ENCODE results near the gene DCC. TPM values are rescaled to one million over a fixed set of nuclear protein-coding genes. Genes with fewer than 3 reads are reported as not detected.

Gene DCC
- total RNA-seq, 1 donor from 2014 or later = not detected

- no peak for DNase-seq (ENCODE audit: low read depth)
These were observed 473.8 kb downstream of the DCC start for GRCh38 chr18:52813635-52814416.

GRCh38 chr18:52815651-52816050 is 475.7 kb downstream of the DCC start:
- no peak for DNase-seq (ENCODE audit: low read depth)

GRCh38 chr18:52816121-52816520 is 476.1 kb downstream of the DCC start:
- DNase-seq (ENCODE audit: low read depth) = no peak

- no peak for DNase-seq (ENCODE audit: low read depth)
These were observed 482.2 kb downstream of the DCC start for GRCh38 chr18:52822160-52822559.

GRCh38 chr18:52824126-52824525 is 484.1 kb downstream of the DCC start:
- no peak for DNase-seq (ENCODE audit: low read depth)

DNA sequence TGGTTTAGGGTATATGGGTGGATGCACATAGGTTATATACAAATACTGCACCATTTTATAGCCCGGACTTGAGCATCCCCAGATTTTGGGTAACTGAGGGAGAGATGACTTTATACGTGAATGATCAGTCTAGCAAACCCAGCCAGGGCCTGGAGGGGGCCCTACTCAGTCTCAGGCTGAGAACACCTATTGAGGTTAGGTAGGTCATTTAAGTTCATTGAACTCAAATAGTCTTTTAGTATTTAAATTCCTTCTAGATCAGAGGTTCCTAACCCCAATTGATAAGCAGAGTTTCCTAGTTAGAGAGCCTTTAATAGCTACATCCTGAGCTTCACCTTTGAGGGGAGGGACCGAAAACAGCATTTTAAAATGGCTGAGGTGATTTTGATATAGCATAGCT is 487.0 kb downstream of the DCC start:
- no peak for DNase-seq (ENCODE audit: low read depth)

- DNase-seq (ENCODE audit: low read depth) = no peak
These were observed 489.3 kb downstream of the DCC start for GRCh38 chr18:52829320-52829719.

- no peak for DNase-seq (ENCODE audit: low read depth)
These were observed 489.9 kb downstream of the DCC start for GRCh38 chr18:52829876-52830405.

DNA sequence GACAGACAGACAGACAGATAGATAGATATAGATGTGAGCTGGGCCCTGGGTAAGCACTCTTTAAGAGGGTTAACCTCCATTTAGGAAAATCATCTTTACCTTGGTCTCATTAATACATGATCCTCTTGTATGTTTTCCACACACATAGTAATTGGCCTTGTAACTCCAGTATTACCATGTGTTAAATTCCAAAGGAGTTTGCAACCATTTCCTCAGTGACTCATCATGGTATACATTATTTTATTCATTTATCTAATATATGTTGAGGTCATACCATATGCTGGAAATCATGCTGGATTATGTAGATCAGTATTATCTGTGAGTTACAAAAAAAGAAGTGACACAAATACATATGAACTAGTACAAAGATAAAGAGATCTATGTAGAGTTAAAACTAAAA is 504.3 kb downstream of the DCC start:
- no peak for DNase-seq (ENCODE audit: low read depth)

- DNase-seq (ENCODE audit: low read depth) = no peak
These were observed 505.0 kb downstream of the DCC start for GRCh38 chr18:52845036-52845435.

GRCh38 chr18:52850031-52850560 is 510.1 kb downstream of the DCC start:
- no peak for DNase-seq (ENCODE audit: low read depth)

- no peak for DNase-seq (ENCODE audit: low read depth)
These were observed 521.6 kb downstream of the DCC start for GRCh38 chr18:52861558-52861957.

- DNase-seq (ENCODE audit: low read depth) = no peak
These were observed 529.4 kb downstream of the DCC start for GRCh38 chr18:52869349-52869923.

DNA sequence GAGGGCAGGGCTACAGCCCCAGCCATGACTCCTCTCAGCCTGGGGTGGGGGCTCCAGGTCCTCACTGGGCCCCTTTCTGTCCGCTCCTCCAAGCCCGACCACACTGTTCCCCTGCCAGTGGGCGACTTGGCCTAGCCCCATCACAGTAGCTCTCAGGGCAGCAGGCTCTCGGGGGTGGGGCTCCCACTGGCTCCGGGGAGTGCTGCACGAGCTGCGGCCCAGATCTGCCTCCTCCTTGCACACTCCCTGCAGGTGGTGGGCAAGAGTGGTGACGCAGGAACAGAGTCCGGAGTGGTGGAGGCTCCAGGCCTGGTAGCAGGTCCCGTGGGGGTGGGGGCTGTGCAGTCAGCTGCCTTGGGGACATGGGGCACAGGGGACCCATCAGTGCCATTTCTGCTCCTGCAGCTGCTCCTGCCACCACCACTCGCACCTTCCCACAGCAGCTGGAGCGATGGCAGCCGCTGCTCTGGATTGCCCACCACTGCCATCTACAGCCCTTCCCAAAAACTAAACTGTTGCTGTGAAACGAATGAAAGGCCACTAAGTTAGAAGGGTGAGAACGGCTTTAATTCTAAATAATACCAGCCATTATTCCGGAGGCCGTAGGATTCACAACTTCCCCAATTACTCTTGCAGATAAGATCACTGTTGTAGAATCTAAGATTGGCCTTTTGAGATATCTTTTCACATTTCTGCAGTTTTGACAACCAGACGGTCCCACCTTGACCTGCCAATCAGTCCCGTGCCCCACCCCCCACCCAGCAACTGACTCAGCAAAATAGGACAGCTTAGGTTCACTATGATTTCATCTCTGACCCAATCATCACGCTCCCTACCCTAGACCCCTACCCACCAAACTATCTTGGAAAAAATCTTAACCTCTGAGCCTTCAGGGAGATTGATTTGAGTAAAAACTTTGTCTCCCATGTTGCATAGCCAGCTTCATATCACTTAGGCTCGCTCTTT is 530.2 kb downstream of the DCC start:
- DNase-seq (ENCODE audit: low read depth) = no peak

DNA sequence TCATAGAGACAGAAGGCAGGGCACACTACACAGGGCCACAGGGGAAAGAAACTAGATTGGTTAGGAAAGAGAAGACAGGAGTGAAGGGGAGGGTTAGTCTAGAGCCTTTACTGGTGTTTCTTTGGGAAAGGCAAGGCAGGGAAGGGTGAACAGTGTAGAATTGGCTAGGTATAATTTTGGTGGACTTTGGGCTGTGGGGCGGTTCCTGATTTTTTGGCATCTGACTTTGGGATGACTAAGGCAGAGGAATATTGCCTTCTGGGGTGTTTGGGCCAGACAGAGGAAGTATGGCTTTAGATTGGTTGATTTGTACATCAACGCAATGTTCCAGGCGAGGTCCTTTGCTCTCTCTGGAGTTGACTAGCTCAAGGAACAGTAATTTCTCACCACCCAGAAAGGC is 534.8 kb downstream of the DCC start:
- no peak for DNase-seq (ENCODE audit: low read depth)

GRCh38 chr18:52875725-52876124 is 535.7 kb downstream of the DCC start:
- no peak for DNase-seq (ENCODE audit: low read depth)

DNA sequence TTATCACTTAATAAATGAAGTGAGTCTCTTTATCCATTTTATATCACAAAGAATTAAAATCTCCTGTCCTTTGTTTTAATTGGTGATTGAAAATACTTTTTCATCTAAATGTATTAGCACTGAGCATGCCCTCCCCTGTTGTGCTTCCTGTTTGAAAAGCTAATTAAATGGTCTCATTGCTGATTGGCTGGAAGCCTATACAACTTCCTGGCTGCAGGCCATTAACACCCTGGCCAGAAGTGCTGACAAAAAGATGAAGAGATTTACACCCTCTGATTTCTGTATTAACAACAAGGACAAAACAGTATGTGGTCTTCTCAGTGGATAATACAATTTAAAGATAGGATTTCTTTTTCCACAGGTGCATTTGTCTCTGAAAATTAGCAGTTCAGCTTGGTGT is 548.0 kb downstream of the DCC start:
- no peak for DNase-seq (ENCODE audit: low read depth)

DNA sequence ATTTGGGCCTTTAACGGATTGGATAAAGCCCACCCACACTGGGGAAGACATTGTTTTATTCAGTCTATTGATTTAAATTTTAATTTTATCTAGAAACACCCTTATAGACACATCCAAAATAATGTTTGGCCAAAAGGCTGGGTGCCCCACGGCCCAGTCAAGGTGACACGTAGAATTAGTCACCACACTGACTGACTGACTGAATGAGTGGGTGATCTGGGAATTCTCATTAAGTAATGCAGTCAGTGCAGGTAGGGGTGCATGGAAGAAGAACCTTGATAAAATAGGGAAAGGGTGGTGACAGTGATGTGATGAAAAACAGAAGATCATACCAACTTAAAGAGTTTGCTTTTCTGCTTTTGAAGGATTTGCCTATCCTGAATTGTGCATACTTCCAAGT is 554.8 kb downstream of the DCC start:
- no peak for DNase-seq (ENCODE audit: low read depth)

DNA sequence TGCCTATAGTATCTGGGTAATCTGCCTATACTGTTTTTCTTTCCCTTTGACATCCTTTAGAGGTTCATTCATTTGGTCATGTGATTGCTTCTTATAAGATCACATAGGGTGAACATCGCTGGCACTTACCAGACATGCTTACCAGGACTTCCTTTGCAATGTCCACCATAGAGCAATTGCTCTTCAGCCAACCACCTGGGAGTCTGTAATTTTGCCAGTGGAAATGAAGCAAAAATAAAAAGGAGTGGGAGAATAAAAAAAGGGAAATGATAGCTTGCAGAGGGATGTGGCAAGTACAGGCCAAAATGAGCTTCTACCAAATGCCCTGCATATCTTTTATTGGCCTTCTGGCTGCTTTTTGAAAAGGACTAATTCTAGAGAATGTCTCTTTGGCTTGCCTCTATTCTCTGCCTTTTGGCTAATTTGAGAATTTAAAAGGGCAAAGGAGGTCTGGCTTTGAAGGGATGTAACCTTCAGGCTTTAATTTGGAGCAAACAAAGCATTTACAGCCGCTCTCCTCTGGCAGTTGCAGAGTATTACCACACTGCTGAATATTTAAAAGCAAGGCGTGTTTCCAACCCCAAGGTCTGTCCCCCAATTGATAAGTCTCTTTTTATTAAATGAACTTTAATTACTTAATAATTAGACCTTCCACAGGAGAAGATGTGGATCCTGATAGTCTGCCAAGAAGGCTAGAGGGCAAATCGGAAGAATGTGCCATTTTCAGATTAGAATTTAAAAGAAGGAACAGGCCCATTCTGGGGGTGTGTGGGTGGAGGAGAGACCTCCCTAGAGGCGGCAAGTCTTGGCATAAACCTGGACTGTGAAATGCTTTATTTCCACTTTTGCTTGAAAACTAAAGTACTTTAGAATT is 557.9 kb downstream of the DCC start:
- DNase-seq (ENCODE audit: low read depth) = no peak

DNA sequence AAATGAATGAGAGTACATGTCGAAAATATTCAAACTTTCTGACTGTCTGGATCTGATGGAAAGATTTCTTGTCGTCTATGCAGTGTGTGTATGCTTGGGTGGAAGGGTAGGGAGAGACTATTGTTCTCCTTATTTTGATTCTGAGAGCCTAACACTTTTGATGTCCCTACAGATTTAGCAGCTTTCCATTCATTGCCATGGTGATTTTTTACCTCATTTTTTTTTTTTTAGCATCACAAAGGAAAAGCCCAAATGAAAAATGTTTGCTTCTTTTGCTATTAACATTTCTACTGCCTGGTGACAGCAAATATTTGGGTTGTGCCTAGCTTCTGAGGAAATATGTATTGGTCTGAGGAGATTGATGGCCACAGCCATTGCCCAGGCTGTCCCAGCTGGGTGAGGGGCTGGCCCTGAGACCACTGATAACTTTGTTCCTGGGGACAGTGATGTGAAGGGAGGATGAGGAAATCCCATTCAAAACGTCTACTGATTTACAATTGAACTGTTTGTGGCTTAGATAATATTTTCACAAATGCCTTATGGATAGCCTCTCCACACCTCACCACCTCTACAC is 558.6 kb downstream of the DCC start:
- no peak for DNase-seq (ENCODE audit: low read depth)
